Dendritic cell treated with granulocyte-macrophage colony-stimulating factor and Interleukin-4, amounts not matched to agents 40 ng/mL and 50 ng/mL, for 4 days (primary cell): Measurements from ENCODE around the gene SPTB.

Source experiments
- H3K27ac Mint-ChIP-seq: one replicate; pipeline ENCODE4 v1.8.0; 2022; ENCODE audit warnings: mild to moderate bottlenecking, mixed read lengths
- H3K27me3 Mint-ChIP-seq: one replicate; pipeline ENCODE4 v1.8.0; 2022; ENCODE audit warnings: mild to moderate bottlenecking, mixed read lengths
- H3K36me3 Mint-ChIP-seq: one replicate; pipeline ENCODE4 v1.8.0; 2022; ENCODE audit warnings: low read depth, mixed read lengths
- H3K4me1 Mint-ChIP-seq: one replicate; pipeline ENCODE4 v1.8.0; 2022; ENCODE audit warnings: low read depth, mixed read lengths
- H3K4me3 Mint-ChIP-seq: one replicate; pipeline ENCODE4 v1.8.0; 2022; ENCODE audit warnings: mild to moderate bottlenecking, moderate library complexity, mixed read lengths
- H3K9me3 Mint-ChIP-seq: one replicate; pipeline ENCODE4 v1.8.0; 2022; ENCODE audit warnings: mixed read lengths
- intact Hi-C: fragments of 100-400 bp; cut with micrococcal nuclease; formaldehyde crosslinking; loops from one replicate; pipeline ENCODE4 v1.15.0; 2022

The SPTB gene

DNA sequence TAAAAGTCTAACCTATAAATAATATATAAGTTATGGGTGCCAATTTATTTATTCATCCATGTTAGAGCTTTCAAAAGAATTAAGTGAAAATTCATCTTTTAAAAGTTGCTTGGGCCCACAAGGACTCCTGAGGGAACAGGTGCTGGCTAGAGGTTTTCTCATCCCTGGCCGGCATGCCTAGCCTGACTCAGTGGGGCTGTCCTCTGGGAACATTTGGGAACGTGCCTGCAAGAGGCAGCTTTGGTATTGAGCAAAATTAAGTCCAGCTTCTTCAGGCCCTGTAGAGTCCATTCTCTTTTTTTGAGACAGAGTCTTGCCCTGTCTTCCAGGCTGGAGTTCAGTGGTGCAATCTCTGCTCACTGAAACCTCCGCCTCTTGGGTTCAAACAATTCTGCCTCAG is 44.7 kb downstream of the SPTB start:
- Mint-ChIP-seq H3K27me3 (peaks cover 5% of the 10 kb centered on the region), H3K4me3 (no peak overlapping the region), H3K4me1 (no peaks in the 10 kb centered on the region), H3K9me3 (no peaks in the 10 kb centered on the region), H3K36me3 (no peaks in the 10 kb centered on the region), H3K27ac (no peak overlapping the region)
- intact Hi-C loops: no loop called here

DNA sequence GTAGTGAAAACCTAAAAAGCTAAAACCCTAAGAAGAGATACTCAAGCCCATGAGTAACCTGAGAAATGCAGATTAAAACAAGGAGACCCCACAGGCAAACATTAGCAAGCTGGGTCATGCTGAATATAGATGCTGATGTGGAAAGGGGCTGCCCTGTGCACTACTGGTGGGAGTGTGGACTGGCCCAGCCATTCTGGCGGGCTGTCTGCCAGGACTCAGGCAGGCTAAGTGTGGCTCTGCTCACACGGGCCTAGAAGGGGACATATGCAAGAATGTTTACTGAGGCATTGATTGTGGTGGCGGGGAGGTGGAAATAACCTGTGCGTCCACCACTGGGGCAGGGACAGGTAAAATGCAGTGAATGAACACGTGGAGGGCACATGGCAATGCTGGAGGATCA is 48.3 kb downstream of the SPTB start:
- peaks cover 10% of the 10 kb centered on the region for H3K4me1 Mint-ChIP-seq
- H3K27ac Mint-ChIP-seq: no peak overlapping the region
- no peaks in the 10 kb centered on the region for H3K36me3 Mint-ChIP-seq
- H3K27me3 Mint-ChIP-seq: no peaks in the 10 kb centered on the region
- H3K9me3 Mint-ChIP-seq: no peaks in the 10 kb centered on the region
- intact Hi-C loops: no loop called here
- no peak overlapping the region for H3K4me3 Mint-ChIP-seq

- intact Hi-C loops: no loop called here
- Mint-ChIP-seq H3K9me3 (no peaks in the 10 kb centered on the region), H3K27ac (no peak overlapping the region), H3K36me3 (no peaks in the 10 kb centered on the region), H3K4me3 (no peak overlapping the region), H3K4me1 (peaks cover 13% of the 10 kb centered on the region), H3K27me3 (no peaks in the 10 kb centered on the region)
Measured at GRCh38 chr14:64830961-64831360, 48.7 kb downstream of the SPTB start.

DNA sequence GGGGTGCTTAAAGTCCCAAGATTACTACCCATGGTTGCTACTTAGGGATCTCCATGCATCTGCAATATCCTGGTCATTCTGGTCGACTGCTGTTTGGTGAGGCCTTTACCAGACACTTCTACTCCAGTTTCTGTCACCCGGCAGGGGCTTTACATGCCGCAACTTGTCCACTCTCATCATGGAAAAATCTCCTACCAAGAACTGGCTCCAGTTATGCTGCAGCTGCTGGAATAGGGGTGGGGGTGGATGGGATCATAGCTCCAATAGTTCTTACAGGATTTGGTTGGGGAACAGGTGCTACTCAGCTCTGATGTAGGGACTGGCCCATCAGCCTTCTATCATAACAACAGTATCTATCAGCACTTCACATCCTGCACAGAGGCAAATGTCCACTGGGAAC is 51.6 kb downstream of the SPTB start:
- no peaks in the 10 kb centered on the region for H3K36me3 Mint-ChIP-seq
- peaks cover 13% of the 10 kb centered on the region for H3K27me3 Mint-ChIP-seq
- no peak overlapping the region for H3K27ac Mint-ChIP-seq
- peaks cover 21% of the 10 kb centered on the region for H3K4me1 Mint-ChIP-seq
- H3K4me3 Mint-ChIP-seq: no peak overlapping the region
- no peaks in the 10 kb centered on the region for H3K9me3 Mint-ChIP-seq
- intact Hi-C loops: no loop called here

DNA sequence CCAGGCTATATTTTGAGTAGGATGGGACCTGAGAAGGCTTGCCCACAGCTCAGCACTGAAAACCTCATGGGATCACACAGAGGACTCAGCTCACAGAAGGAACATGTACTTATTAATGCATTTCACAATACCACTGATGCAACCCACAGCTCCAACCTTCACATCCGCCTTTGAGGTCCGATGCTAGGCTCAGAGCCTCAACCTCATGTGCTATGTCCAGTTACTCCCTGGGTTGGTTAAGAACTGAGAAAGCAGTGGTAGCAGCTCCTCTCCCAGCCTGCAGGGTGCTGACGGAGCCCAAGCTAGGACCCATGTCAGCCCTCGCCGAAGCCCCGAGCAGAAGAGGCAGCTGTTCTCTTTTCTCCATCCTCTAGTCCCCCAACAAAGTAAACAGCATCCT is 52.9 kb downstream of the SPTB start:
- H3K27me3 Mint-ChIP-seq: peaks cover 16% of the 10 kb centered on the region
- no peak overlapping the region for H3K27ac Mint-ChIP-seq
- H3K9me3 Mint-ChIP-seq: no peaks in the 10 kb centered on the region
- H3K4me1 Mint-ChIP-seq: peaks cover 21% of the 10 kb centered on the region
- intact Hi-C loops: no loop called here
- no peaks in the 10 kb centered on the region for H3K36me3 Mint-ChIP-seq
- no peak overlapping the region for H3K4me3 Mint-ChIP-seq

DNA sequence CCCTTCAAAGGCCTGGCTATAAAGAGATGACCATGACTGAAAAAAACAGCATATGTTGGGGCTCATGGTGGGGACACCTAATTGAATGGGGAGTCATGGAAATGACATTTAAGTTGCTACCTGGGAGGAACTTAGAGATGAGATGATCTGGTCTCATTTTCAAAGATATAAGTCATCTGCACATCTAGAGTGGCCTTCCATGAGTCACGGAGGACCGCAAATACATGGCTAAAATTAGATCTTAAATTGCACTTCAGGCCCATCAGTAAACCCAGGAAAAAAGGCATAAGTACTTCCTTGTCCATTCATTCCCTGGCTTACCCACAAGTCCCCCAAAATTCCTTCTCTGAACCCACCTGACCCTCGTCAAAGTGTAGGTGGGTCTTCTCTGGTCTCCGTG is 53.4 kb downstream of the SPTB start:
- H3K4me1 Mint-ChIP-seq: peaks cover 21% of the 10 kb centered on the region
- no peak overlapping the region for H3K4me3 Mint-ChIP-seq
- no peaks in the 10 kb centered on the region for H3K36me3 Mint-ChIP-seq
- no peak overlapping the region for H3K27ac Mint-ChIP-seq
- H3K27me3 Mint-ChIP-seq: peaks cover 18% of the 10 kb centered on the region
- intact Hi-C loops: no loop called here
- no peaks in the 10 kb centered on the region for H3K9me3 Mint-ChIP-seq

DNA sequence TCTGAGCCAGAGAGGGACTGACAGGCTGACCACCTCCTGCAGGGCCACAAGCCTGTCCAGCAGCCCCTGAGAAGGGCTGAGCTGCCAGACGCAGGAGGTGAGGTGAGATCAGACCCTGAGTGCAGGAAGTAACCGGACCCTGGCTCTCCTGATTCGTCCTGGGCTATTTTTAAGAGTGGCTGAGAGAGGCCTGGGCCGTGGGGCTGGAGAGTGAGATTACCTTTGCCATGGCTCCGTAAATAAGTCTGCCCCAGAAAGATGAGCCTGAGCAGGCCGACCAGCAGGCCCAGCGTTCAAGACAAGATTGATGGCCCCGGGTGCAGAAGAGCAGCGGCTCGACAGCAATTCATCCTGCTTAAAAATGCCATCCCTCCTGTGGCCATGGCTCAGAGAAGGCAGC is 54.2 kb downstream of the SPTB start:
- no peak overlapping the region for H3K27ac Mint-ChIP-seq
- peaks cover 21% of the 10 kb centered on the region for H3K4me1 Mint-ChIP-seq
- no peak overlapping the region for H3K4me3 Mint-ChIP-seq
- no peaks in the 10 kb centered on the region for H3K36me3 Mint-ChIP-seq
- peaks cover 19% of the 10 kb centered on the region for H3K27me3 Mint-ChIP-seq
- intact Hi-C loops: no loop called here
- no peaks in the 10 kb centered on the region for H3K9me3 Mint-ChIP-seq

DNA sequence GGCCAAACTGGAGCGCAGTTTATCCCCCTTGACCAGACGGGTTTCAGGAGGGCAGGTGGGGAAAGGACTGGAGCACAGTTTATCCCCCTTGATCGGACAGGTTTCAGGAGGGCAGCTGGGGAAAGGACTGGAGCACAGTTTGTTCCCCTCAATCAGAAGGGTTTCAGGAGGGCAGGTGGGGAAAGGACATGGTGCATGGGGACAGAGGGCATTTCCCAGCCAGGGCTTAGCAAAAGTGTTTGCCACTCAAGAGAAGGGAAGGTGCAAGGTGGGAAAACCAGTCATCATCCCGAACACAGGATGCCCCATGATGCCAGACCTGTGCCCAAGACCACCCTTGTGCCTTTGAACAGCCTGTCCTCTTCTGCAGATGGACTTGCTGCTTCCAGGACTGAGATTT is 54.7 kb downstream of the SPTB start:
- H3K4me3 Mint-ChIP-seq: no peak overlapping the region
- H3K27me3 Mint-ChIP-seq: peaks cover 19% of the 10 kb centered on the region
- H3K4me1 Mint-ChIP-seq: peaks cover 21% of the 10 kb centered on the region
- H3K9me3 Mint-ChIP-seq: no peaks in the 10 kb centered on the region
- H3K27ac Mint-ChIP-seq: no peak overlapping the region
- intact Hi-C loops: no loop called here
- no peaks in the 10 kb centered on the region for H3K36me3 Mint-ChIP-seq

DNA sequence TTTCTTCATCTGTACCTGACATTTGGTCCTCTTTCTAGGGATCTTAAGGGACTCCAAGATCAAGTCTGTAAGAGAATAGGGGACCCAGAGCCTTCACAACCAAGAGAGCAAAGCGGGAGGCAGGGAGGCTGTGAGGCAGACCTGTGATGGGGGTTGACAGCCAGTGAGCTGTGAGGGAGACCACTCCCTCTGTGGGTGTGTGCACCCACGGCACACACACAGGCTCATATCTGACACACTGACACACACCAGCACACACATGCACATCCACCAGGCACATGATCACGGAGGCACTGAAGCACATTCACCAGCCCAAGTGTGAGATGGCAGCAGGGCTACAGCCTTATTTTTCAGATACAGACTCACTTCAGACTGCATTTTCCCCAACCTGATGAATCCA is 55.2 kb downstream of the SPTB start:
- peaks cover 21% of the 10 kb centered on the region for H3K4me1 Mint-ChIP-seq
- intact Hi-C loops: loop anchor here (5.0 kb wide), 1 partner anchor 68 kb away; no protein-coding TSS in a partner anchor
- H3K9me3 Mint-ChIP-seq: no peaks in the 10 kb centered on the region
- H3K4me3 Mint-ChIP-seq: no peak overlapping the region
- peaks cover 19% of the 10 kb centered on the region for H3K27me3 Mint-ChIP-seq
- H3K36me3 Mint-ChIP-seq: no peaks in the 10 kb centered on the region
- no peak overlapping the region for H3K27ac Mint-ChIP-seq

- peaks cover 22% of the 10 kb centered on the region for H3K27me3 Mint-ChIP-seq
- no peaks in the 10 kb centered on the region for H3K36me3 Mint-ChIP-seq
- no peaks in the 10 kb centered on the region for H3K9me3 Mint-ChIP-seq
- H3K4me3 Mint-ChIP-seq: no peak overlapping the region
- H3K4me1 Mint-ChIP-seq: peaks cover 21% of the 10 kb centered on the region
- no peak overlapping the region for H3K27ac Mint-ChIP-seq
- intact Hi-C loops: loop anchor here (1.0 to 5.0 kb wide), 2 partner anchors 69 to 160 kb away; no protein-coding TSS in a partner anchor
Measured at GRCh38 chr14:64823305-64823861, 56.3 kb downstream of the SPTB start.

- no peak overlapping the region for H3K4me3 Mint-ChIP-seq
- H3K4me1 Mint-ChIP-seq: peaks cover 14% of the 10 kb centered on the region
- H3K36me3 Mint-ChIP-seq: no peaks in the 10 kb centered on the region
- H3K9me3 Mint-ChIP-seq: no peaks in the 10 kb centered on the region
- peaks cover 23% of the 10 kb centered on the region for H3K27me3 Mint-ChIP-seq
- intact Hi-C loops: loop anchor here (5.0 kb wide), 1 partner anchor 71 kb away; no protein-coding TSS in a partner anchor
- no peak overlapping the region for H3K27ac Mint-ChIP-seq
Measured at GRCh38 chr14:64821651-64822050, 58.1 kb downstream of the SPTB start.

- no peak overlapping the region for H3K4me3 Mint-ChIP-seq
- intact Hi-C loops: no loop called here
- no peaks in the 10 kb centered on the region for H3K36me3 Mint-ChIP-seq
- peaks cover 1% of the 10 kb centered on the region for H3K4me1 Mint-ChIP-seq
- H3K9me3 Mint-ChIP-seq: no peaks in the 10 kb centered on the region
- no peak overlapping the region for H3K27ac Mint-ChIP-seq
- H3K27me3 Mint-ChIP-seq: peaks cover 16% of the 10 kb centered on the region
Measured at GRCh38 chr14:64818151-64818550, 61.6 kb downstream of the SPTB start.

DNA sequence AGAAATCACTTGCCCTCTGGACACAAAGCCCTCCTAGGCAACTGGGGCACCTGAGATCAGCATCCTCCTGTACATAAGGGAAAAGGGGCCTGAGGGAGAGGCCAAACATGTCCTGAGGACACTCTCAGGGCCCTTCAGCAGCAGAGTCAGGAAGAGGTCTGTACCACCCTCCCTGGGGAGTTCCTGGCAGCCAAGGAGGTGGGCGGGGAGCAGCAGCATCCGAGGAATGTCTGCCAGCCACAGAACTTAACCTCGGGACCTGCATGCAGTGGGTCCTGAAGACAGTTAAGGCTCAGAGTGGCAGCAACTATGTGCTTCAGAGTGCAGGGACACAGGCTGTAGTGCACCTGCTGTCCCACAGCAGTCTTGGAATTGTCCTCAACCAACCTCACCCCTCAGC is 62.1 kb downstream of the SPTB start:
- no peaks in the 10 kb centered on the region for H3K4me1 Mint-ChIP-seq
- H3K36me3 Mint-ChIP-seq: no peaks in the 10 kb centered on the region
- no peak overlapping the region for H3K27ac Mint-ChIP-seq
- H3K27me3 Mint-ChIP-seq: peaks cover 14% of the 10 kb centered on the region
- no peak overlapping the region for H3K4me3 Mint-ChIP-seq
- H3K9me3 Mint-ChIP-seq: no peaks in the 10 kb centered on the region
- intact Hi-C loops: no loop called here

DNA sequence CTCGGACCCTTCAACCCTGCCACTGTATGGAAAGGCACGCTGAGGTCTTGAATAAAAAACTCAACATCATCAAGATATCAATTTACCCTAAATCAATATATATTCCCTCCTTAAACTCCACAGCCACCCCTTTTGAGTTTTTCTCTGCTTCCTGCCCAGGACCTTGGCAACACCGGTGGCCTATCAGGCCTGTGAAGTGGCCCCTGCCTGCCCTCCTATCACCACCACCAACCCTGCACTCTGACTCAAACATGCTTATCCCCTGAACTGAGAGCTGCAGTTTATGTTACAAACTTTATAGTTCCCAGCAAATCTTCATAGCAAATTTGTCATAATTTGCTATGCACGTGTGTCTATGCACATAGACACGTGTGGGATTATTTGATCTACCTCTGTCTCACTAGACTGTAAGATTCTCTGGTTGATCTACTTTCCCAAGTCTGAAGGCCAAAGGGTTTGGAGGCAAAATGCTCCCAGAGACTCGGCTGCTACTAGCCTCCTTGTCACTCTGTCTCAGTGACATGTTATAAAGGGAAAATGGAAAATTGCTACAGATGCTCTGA is 63.4 kb downstream of the SPTB start:
- Mint-ChIP-seq H3K36me3 (no peaks in the 10 kb centered on the region), H3K4me1 (no peaks in the 10 kb centered on the region), H3K9me3 (no peaks in the 10 kb centered on the region), H3K27me3 (peaks cover 13% of the 10 kb centered on the region), H3K27ac (no peak overlapping the region), H3K4me3 (no peak overlapping the region)
- intact Hi-C loops: no loop called here

- no peaks in the 10 kb centered on the region for H3K9me3 Mint-ChIP-seq
- no peak overlapping the region for H3K27ac Mint-ChIP-seq
- intact Hi-C loops: no loop called here
- peaks cover 11% of the 10 kb centered on the region for H3K27me3 Mint-ChIP-seq
- no peak overlapping the region for H3K4me3 Mint-ChIP-seq
- H3K36me3 Mint-ChIP-seq: no peaks in the 10 kb centered on the region
- no peaks in the 10 kb centered on the region for H3K4me1 Mint-ChIP-seq
Measured at GRCh38 chr14:64815257-64815656, 64.5 kb downstream of the SPTB start.
